CD4-positive, alpha-beta T cell treated with Interleukin-2 at 100 ng/mL for 4 hours (primary cell): Measurements from ENCODE around the gene NUAK1.
A peak's percentile ranks its signal among the peaks of the same experiment; 100 is the strongest.
"Not testable (repeated sequence)": the region's sequence is repeated elsewhere in the genome, so short reads cannot be mapped to it uniquely, and the experiment has no call there.

Source experiments
- DNase-seq: peaks from one replicate; pipeline ENCODE4 v3.0.0-alpha.2; 2020; ENCODE audit warnings: low spot score

NUAK1 gene

GRCh38 chr12:106146987-106147386, 8.2 kb upstream of the NUAK1 start:
- no peak for DNase-seq

- no peak for DNase-seq
Observed at GRCh38 chr12:106145539-106146447, 7.0 kb upstream of the NUAK1 start.

- DNase-seq, result no peak
Observed at GRCh38 chr12:106144847-106145246, 6.1 kb upstream of the NUAK1 start.

GRCh38 chr12:106142591-106143261, 4.0 kb upstream of the NUAK1 start:
- no peak for DNase-seq

- DNase-seq, result not testable (repeated sequence)
Observed at GRCh38 chr12:106141920-106142319, 3.2 kb upstream of the NUAK1 start.

GRCh38 chr12:106141452-106141851, 2.7 kb upstream of the NUAK1 start:
- no peak for DNase-seq

- no peak for DNase-seq
Observed at GRCh38 chr12:106141003-106141402, 2.2 kb upstream of the NUAK1 start.

GRCh38 chr12:106140223-106140986, 1.7 kb upstream of the NUAK1 start:
- DNase-seq, result no peak

- no peak for DNase-seq
Observed at GRCh38 chr12:106139422-106140171, 843 bp upstream of the NUAK1 start.

- no peak for DNase-seq
Observed at GRCh38 chr12:106138357-106138632, 459 bp downstream of the NUAK1 start.

GRCh38 chr12:106137530-106138356, 1.0 kb downstream of the NUAK1 start:
- DNase-seq, result no peak

- peak; percentile 65 for DNase-seq
Observed at GRCh38 chr12:106136263-106136662, 2.5 kb downstream of the NUAK1 start.

- no peak for DNase-seq
Observed at GRCh38 chr12:106135781-106136180, 3.0 kb downstream of the NUAK1 start.

- no peak for DNase-seq
Observed at GRCh38 chr12:106135075-106135474, 3.7 kb downstream of the NUAK1 start.

GRCh38 chr12:106134294-106134949, 4.3 kb downstream of the NUAK1 start:
- DNase-seq, result no peak

GRCh38 chr12:106133136-106134087, 5.3 kb downstream of the NUAK1 start:
- no peak for DNase-seq

- DNase-seq, result no peak
Observed at GRCh38 chr12:106132175-106133135, 6.3 kb downstream of the NUAK1 start.

GRCh38 chr12:106131676-106132075, 7.1 kb downstream of the NUAK1 start:
- no peak for DNase-seq
